ENCODE measurements around the gene ZSCAN25. TPM values are rescaled to one million over a fixed set of nuclear protein-coding genes. Genes with fewer than 3 reads are reported as not detected.
"Not testable (repeated sequence)": the region's sequence is repeated elsewhere in the genome, so short reads cannot be mapped to it uniquely, and the experiment has no call there.

The ZSCAN25 gene
- total RNA-seq, 2 experiments from 2014 or later: 34.8 to 36.3 TPM

GRCh38 chr7:99628471-99629465, 12.0 kb downstream of the ZSCAN25 start:
- Mint-ChIP-seq H3K4me1 (ENCODE audit: low read depth) (peaks cover 42% of the 10 kb centered on the region), H3K27ac (no peak overlapping the region), H3K27me3 (ENCODE audit: low read depth) (no peaks in the 10 kb centered on the region), H3K9me3 (ENCODE audit: insufficient read depth) (no peaks in the 10 kb centered on the region), H3K36me3 (ENCODE audit: low read depth) (peaks cover 84% of the 10 kb centered on the region), H3K4me3 (no peak overlapping the region)
- ATAC-seq: no peak
- DNase-seq: no peak
- ChIA-PET POLR2A (interaction anchor here (2.0 kb wide), 1 partner anchor 12 kb away, joined by 6 read pairs; the partner anchor contains the start of gene ZSCAN25), CTCF (interaction anchor here (1.3 kb wide), 1 partner anchor 285 kb away, joined by 3 read pairs; no protein-coding TSS in a partner anchor)

GRCh38 chr7:99629643-99630042, 12.9 kb downstream of the ZSCAN25 start:
- ChIA-PET CTCF (no interaction called here), POLR2A (interaction anchor here (2.0 kb wide), 1 partner anchor 13 kb away, joined by 6 read pairs; the partner anchor contains the start of gene ZSCAN25)
- H3K4me3 Mint-ChIP-seq: no peak overlapping the region
- no peak for DNase-seq
- no peak for ATAC-seq
- no peaks in the 10 kb centered on the region for H3K9me3 Mint-ChIP-seq (ENCODE audit: insufficient read depth)
- H3K4me1 Mint-ChIP-seq (ENCODE audit: low read depth): peaks cover 34% of the 10 kb centered on the region
- no peaks in the 10 kb centered on the region for H3K27me3 Mint-ChIP-seq (ENCODE audit: low read depth)
- H3K36me3 Mint-ChIP-seq (ENCODE audit: low read depth): peaks cover 79% of the 10 kb centered on the region
- no peak overlapping the region for H3K27ac Mint-ChIP-seq

- Mint-ChIP-seq H3K9me3 (ENCODE audit: insufficient read depth) (no peaks in the 10 kb centered on the region), H3K4me1 (ENCODE audit: low read depth) (peaks cover 18% of the 10 kb centered on the region), H3K27ac (peak overlapping the region; percentile 32), H3K36me3 (ENCODE audit: low read depth) (peaks cover 72% of the 10 kb centered on the region), H3K27me3 (ENCODE audit: low read depth) (no peaks in the 10 kb centered on the region), H3K4me3 (no peak overlapping the region)
- DNase-seq (peak; percentile 41), ATAC-seq (peak; percentile 24)
- POLR2A ChIA-PET: interaction anchor here (0.7 to 1.3 kb wide), 3 partner anchors 9 to 73 kb away, joined by 4 to 7 read pairs (median 6); partner anchors contain the start of genes ZNF655 and ZSCAN25
- CTCF ChIA-PET: interaction anchor here (0.6 to 2.2 kb wide), 11 partner anchors 15 to 451 kb away, joined by 3 to 6 read pairs (median 3); partner anchors contain the start of gene ZSCAN25
These were observed 14.8 kb downstream of the ZSCAN25 start for GRCh38 chr7:99631295-99632109.

- Mint-ChIP-seq H3K27ac (peak overlapping the region; percentile 20), H3K36me3 (ENCODE audit: low read depth) (peaks cover 66% of the 10 kb centered on the region), H3K4me1 (ENCODE audit: low read depth) (peaks cover 13% of the 10 kb centered on the region)
- H3K4me3 Mint-ChIP-seq; H3K9me3 Mint-ChIP-seq (ENCODE audit: insufficient read depth); ATAC-seq; DNase-seq; POLR2A ChIA-PET; H3K27me3 Mint-ChIP-seq (ENCODE audit: low read depth); CTCF ChIA-PET: not testable (repeated sequence)
These were observed 20.7 kb downstream of the ZSCAN25 start for GRCh38 chr7:99637414-99637813.

GRCh38 chr7:99638731-99639130, 22.0 kb downstream of the ZSCAN25 start:
- POLR2A ChIA-PET: no interaction called here
- no peak for ATAC-seq
- no peak for DNase-seq
- no peak overlapping the region for H3K27ac Mint-ChIP-seq
- H3K4me1 Mint-ChIP-seq (ENCODE audit: low read depth): peaks cover 16% of the 10 kb centered on the region
- CTCF ChIA-PET: no interaction called here
- H3K36me3 Mint-ChIP-seq (ENCODE audit: low read depth): peaks cover 66% of the 10 kb centered on the region
- no peaks in the 10 kb centered on the region for H3K27me3 Mint-ChIP-seq (ENCODE audit: low read depth)
- H3K4me3 Mint-ChIP-seq: no peak overlapping the region
- H3K9me3 Mint-ChIP-seq (ENCODE audit: insufficient read depth): no peaks in the 10 kb centered on the region

- Mint-ChIP-seq H3K27ac (no peak overlapping the region), H3K27me3 (ENCODE audit: low read depth) (no peaks in the 10 kb centered on the region), H3K4me1 (ENCODE audit: low read depth) (peaks cover 16% of the 10 kb centered on the region), H3K4me3 (no peak overlapping the region), H3K36me3 (ENCODE audit: low read depth) (peaks cover 68% of the 10 kb centered on the region), H3K9me3 (ENCODE audit: insufficient read depth) (no peaks in the 10 kb centered on the region)
- DNase-seq (no peak), ATAC-seq (no peak)
- ChIA-PET CTCF (interaction anchor here (1.3 kb wide), 1 partner anchor 270 kb away, joined by 3 read pairs; no protein-coding TSS in a partner anchor), POLR2A (no interaction called here)
These were observed 22.5 kb downstream of the ZSCAN25 start for GRCh38 chr7:99639267-99639666.

- no peak overlapping the region for H3K4me3 Mint-ChIP-seq
- no peaks in the 10 kb centered on the region for H3K27me3 Mint-ChIP-seq (ENCODE audit: low read depth)
- POLR2A ChIA-PET: no interaction called here
- peaks cover 11% of the 10 kb centered on the region for H3K4me1 Mint-ChIP-seq (ENCODE audit: low read depth)
- ATAC-seq (no peak), DNase-seq (no peak)
- H3K9me3 Mint-ChIP-seq (ENCODE audit: insufficient read depth): no peaks in the 10 kb centered on the region
- no peak overlapping the region for H3K27ac Mint-ChIP-seq
- CTCF ChIA-PET: no interaction called here
- peaks cover 74% of the 10 kb centered on the region for H3K36me3 Mint-ChIP-seq (ENCODE audit: low read depth)
These were observed 25.3 kb downstream of the ZSCAN25 start for GRCh38 chr7:99642027-99642426.

GRCh38 chr7:99643464-99643863, 26.7 kb downstream of the ZSCAN25 start:
- H3K4me3 Mint-ChIP-seq: no peak overlapping the region
- ChIA-PET CTCF (no interaction called here), POLR2A (interaction anchor here (0.5 to 0.8 kb wide), 2 partner anchors 27 to 1136 kb away, joined by 3 read pairs; partner anchors contain the start of gene ZSCAN25)

GRCh38 chr7:99644431-99644830, 27.7 kb downstream of the ZSCAN25 start:
- Mint-ChIP-seq H3K9me3 (ENCODE audit: insufficient read depth) (no peaks in the 10 kb centered on the region), H3K36me3 (ENCODE audit: low read depth) (peaks cover 61% of the 10 kb centered on the region), H3K27me3 (ENCODE audit: low read depth) (no peaks in the 10 kb centered on the region), H3K4me3 (no peak overlapping the region), H3K27ac (no peak overlapping the region), H3K4me1 (ENCODE audit: low read depth) (peaks cover 3% of the 10 kb centered on the region)
- DNase-seq (no peak), ATAC-seq (no peak)
- ChIA-PET POLR2A (no interaction called here), CTCF (no interaction called here)

More at GRCh38 chr7:99643464-99643863, 26.7 kb downstream of the ZSCAN25 start:
- Mint-ChIP-seq H3K27ac (no peak overlapping the region), H3K36me3 (ENCODE audit: low read depth) (peaks cover 66% of the 10 kb centered on the region), H3K27me3 (ENCODE audit: low read depth) (no peaks in the 10 kb centered on the region), H3K4me1 (ENCODE audit: low read depth) (peaks cover 3% of the 10 kb centered on the region), H3K9me3 (ENCODE audit: insufficient read depth) (no peaks in the 10 kb centered on the region)
- ATAC-seq: no peak
- DNase-seq: no peak

GRCh38 chr7:99645590-99645989, 28.8 kb downstream of the ZSCAN25 start:
- no peak overlapping the region for H3K27ac Mint-ChIP-seq
- H3K4me1 Mint-ChIP-seq (ENCODE audit: low read depth): peaks cover 3% of the 10 kb centered on the region
- ChIA-PET POLR2A (no interaction called here), CTCF (no interaction called here)
- ATAC-seq (no peak), DNase-seq (no peak)
- H3K9me3 Mint-ChIP-seq (ENCODE audit: insufficient read depth): no peaks in the 10 kb centered on the region
- H3K27me3 Mint-ChIP-seq (ENCODE audit: low read depth): no peaks in the 10 kb centered on the region
- H3K4me3 Mint-ChIP-seq: no peak overlapping the region
- H3K36me3 Mint-ChIP-seq (ENCODE audit: low read depth): peaks cover 55% of the 10 kb centered on the region

GRCh38 chr7:99648843-99649242, 32.1 kb downstream of the ZSCAN25 start:
- Mint-ChIP-seq H3K9me3 (ENCODE audit: insufficient read depth) (no peaks in the 10 kb centered on the region), H3K4me3 (no peak overlapping the region), H3K4me1 (ENCODE audit: low read depth) (no peaks in the 10 kb centered on the region), H3K27me3 (ENCODE audit: low read depth) (no peaks in the 10 kb centered on the region), H3K27ac (no peak overlapping the region), H3K36me3 (ENCODE audit: low read depth) (peaks cover 41% of the 10 kb centered on the region)
- no peak for DNase-seq
- ATAC-seq: no peak
- ChIA-PET CTCF (no interaction called here), POLR2A (no interaction called here)

Data from activated CD8-positive, alpha-beta T cell treated with anti-CD3 and anti-CD28 coated beads, Interleukin-2, amount 10 ng/mL, durations not matched to agents 7 days and 5 days (primary cell).